ENCODE data around the gene HERC5. TPM values are rescaled to one million over a fixed set of nuclear protein-coding genes. Genes with fewer than 3 reads are reported as not detected.

Gene HERC5
- total and polyA plus RNA-seq, 9 donors = 10.5 to 20.9 (median 18.6) TPM

DNA sequence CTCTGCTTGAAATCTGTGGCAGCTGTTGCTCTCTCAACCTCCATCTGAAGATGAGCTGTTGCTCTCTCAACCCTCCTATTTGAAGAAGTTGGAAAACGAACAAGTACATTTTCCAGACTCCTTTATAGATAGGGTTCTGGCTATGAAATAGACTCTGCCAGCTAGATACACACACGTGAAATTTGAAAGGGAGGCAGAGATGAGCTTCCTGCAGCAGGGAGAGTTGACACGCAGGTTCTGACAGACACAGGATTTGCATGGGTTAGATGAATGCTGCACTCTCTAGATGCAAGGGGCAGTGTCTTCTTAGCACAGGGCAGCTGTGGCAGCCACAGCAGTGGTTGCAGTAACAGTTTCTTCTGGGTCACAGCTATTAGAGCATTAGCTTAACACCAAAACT, 74.6 kb downstream of the HERC5 start:
- Histone ChIP-seq H3K4me1 (ENCODE audit: insufficient read depth) (peaks cover under 1% of the 10 kb centered on the region), H3K27me3 (no peaks in the 10 kb centered on the region), H3K9me3 (no peaks in the 10 kb centered on the region), H3K27ac (no peak overlapping the region), H3K4me3 (no peak overlapping the region), H3K36me3 (no peaks in the 10 kb centered on the region)
- 47 to 49% (median 49%) methylated on average over 3 of the region's 3 CpGs for WGBS, 3 donors
- intact Hi-C loops (cut with DNase I) = loop anchor here in 2 of 4 donors (10.0 kb wide), 2 partner anchors 123 to 133 kb away; no protein-coding TSS in a partner anchor
- no peak for DNase-seq
- TF ChIP-seq CTCF (IDR thresholded peaks at IDR 0.05) (no peak), EP300 (IDR thresholded peaks at IDR 0.05) (no peak), POLR2A (IDR thresholded peaks at IDR 0.05) (no peak)

DNA sequence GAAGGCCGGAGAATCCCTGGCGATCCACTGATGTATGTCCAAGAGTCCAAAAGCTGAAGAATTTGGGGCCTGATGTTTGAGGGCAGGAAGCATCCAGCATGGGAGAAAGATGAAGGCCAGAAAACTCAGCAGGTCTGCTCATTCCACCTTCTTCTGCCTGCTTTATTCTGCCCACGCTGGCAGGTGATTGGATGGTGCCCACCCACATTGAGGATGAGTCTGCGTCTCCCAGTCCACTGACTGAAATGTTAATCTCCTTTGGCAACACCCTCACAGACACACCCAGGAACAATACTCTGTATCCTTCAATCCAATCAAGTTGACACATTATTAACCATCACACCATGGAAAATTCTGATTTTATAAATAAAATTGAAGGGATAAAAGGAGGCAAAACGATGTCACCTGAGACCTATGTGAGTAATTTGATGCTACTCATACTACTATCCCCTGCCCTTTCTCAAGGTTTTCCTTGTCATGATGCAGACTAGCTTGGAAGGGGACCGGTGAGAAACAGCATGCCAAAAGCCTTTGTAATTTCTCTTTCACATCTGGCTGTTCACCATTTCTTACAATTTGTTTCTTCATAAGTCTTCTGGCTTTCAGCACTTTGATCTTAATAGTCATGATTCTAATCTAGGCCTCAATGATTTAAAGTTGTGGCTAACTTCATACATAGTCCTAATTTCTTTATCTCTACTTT, 76.3 kb downstream of the HERC5 start:
- no peaks in the 10 kb centered on the region for H3K9me3 ChIP-seq
- H3K27me3 ChIP-seq = no peaks in the 10 kb centered on the region
- intact Hi-C loops (cut with DNase I) = loop anchor here in 2 of 4 donors (10.0 kb wide), 2 partner anchors 122 to 132 kb away; no protein-coding TSS in a partner anchor
- no peak for DNase-seq
- no peak overlapping the region for H3K27ac ChIP-seq
- H3K4me1 ChIP-seq (ENCODE audit: insufficient read depth) = no peaks in the 10 kb centered on the region
- no peak overlapping the region for H3K4me3 ChIP-seq
- WGBS, 3 donors = 77 to 86% (median 81%) methylated on average over 6 of the region's 6 CpGs
- TF ChIP-seq CTCF (IDR thresholded peaks at IDR 0.05) (no peak), POLR2A (IDR thresholded peaks at IDR 0.05) (no peak), EP300 (IDR thresholded peaks at IDR 0.05) (no peak)
- no peaks in the 10 kb centered on the region for H3K36me3 ChIP-seq

DNA sequence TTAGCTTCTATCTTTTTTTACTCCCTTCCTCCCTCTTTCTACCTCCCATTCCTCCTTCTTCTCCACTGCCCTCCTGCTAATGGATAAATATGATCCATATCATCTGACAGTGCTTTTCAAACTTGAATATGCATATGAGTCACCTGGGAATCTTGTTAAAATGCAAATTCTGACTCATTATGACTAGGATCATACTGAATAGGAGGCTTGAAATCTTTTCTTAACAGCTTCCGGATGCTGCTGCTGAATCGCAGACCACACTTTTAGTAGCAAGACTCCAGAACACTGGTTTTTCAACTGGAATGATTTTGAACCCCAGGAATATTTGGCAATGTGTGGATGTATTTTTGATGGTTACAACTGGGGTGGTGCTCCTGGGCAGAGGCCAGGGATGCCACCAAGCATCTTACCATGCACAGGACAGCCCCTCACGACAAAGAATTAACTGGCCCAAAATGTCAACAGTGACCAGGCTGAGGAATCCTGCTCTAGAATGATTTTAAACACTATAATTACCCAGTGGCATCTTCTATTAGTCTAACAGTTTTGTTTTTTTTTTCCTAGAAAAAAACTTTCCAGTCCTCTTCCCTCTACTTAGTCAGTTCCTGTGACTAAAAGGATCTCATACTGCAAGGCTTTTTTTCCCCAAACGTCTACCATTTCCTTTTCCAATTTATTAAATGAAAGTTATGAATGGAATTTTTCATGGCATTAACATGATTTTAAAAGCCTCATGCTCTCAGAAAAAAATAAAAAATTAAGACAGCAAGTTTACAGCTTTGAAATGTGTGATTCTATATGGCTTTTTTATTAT, 77.2 kb downstream of the HERC5 start:
- H3K27me3 ChIP-seq = no peaks in the 10 kb centered on the region
- intact Hi-C loops (cut with DNase I) = loop anchor here in 2 of 4 donors (10.0 kb wide), 2 partner anchors 121 to 131 kb away; no protein-coding TSS in a partner anchor
- no peaks in the 10 kb centered on the region for H3K9me3 ChIP-seq
- H3K4me1 ChIP-seq (ENCODE audit: insufficient read depth) = no peaks in the 10 kb centered on the region
- H3K4me3 ChIP-seq = no peak overlapping the region
- H3K27ac ChIP-seq = no peak overlapping the region
- 49 to 55% (median 52%) methylated on average over 4 of the region's 4 CpGs for WGBS, 3 donors
- DNase-seq = no peak
- TF ChIP-seq EP300 (IDR thresholded peaks at IDR 0.05) = no peak
- TF ChIP-seq CTCF (IDR thresholded peaks at IDR 0.05) = no peak
- no peak for TF ChIP-seq POLR2A (IDR thresholded peaks at IDR 0.05)
- H3K36me3 ChIP-seq = no peaks in the 10 kb centered on the region

- no peak overlapping the region for H3K4me3 ChIP-seq
- H3K27me3 ChIP-seq = no peaks in the 10 kb centered on the region
- H3K9me3 ChIP-seq = no peaks in the 10 kb centered on the region
- DNase-seq = no peak
- H3K27ac ChIP-seq = no peak overlapping the region
- no peaks in the 10 kb centered on the region for H3K4me1 ChIP-seq (ENCODE audit: insufficient read depth)
- 87 to 90% (median 88%) methylated on average over 2 of the region's 2 CpGs for WGBS, 3 donors
- intact Hi-C loops (cut with DNase I) = loop anchor here in 2 of 4 donors (10.0 kb wide), 2 partner anchors 120 to 130 kb away; no protein-coding TSS in a partner anchor
- H3K36me3 ChIP-seq = no peaks in the 10 kb centered on the region
- TF ChIP-seq EP300 (IDR thresholded peaks at IDR 0.05) (no peak), POLR2A (IDR thresholded peaks at IDR 0.05) (no peak), CTCF (IDR thresholded peaks at IDR 0.05) (no peak)
Observed at GRCh38 chr4:88535090-88535755, 78.3 kb downstream of the HERC5 start.
